K562 (cell line): ENCODE measurements around the gene ERVW-1. TPM values are rescaled to one million over a fixed set of nuclear protein-coding genes. Genes with fewer than 3 reads are reported as not detected.

Source experiments
- CBFB ChIP-seq: sonication (generic); formaldehyde crosslinking; IDR thresholded peaks from 2 replicates; pipeline ENCODE4 v1.4.0; 2020; ENCODE audit warnings: mild to moderate bottlenecking, missing genetic modification reagents
- GABPB2 ChIP-seq: fragments of 250-450 bp; sonication (Bioruptor Pico); conservative IDR thresholded peaks from 2 replicates; pipeline ENCODE4 v1.5.1; 2021; ENCODE audit warnings: mild to moderate bottlenecking
- HMBOX1 ChIP-seq: sonication (generic); IDR thresholded peaks from 2 replicates; pipeline ENCODE4 v1.6.1; 2016
- POLR2AphosphoS2 ChIP-seq: IDR thresholded peaks from 2 replicates; pipeline ENCODE4 v1.6.1; 2012; ENCODE audit warnings: low read length, improper control_type of control experiment
- TCF7 ChIP-seq: sonication (generic); IDR thresholded peaks from 2 replicates; pipeline ENCODE4 v1.6.1; 2016; ENCODE audit warnings: antibody characterized with exemption, borderline replicate concordance
- VEZF1 ChIP-seq: fragments of 200-800 bp; sonication (Bioruptor generic); IDR thresholded peaks from 2 replicates; pipeline ENCODE4 v1.6.1; 2017; ENCODE audit warnings: missing genetic modification characterization, missing compliant biosample characterization
- ZMIZ1 ChIP-seq, 2 experiments: fragments of 150-350 bp in 1 of 2; IDR thresholded peaks; 2 replicates each; pipeline ENCODE4 v1.6.1; 2012 to 2016; ENCODE audit warnings: low read depth in 2 of 2, low read length in 2 of 2, mild to moderate bottlenecking in 1 of 2, moderate library complexity in 1 of 2
- ZNF124 ChIP-seq: sonication (generic); formaldehyde crosslinking; IDR thresholded peaks from 2 replicates; pipeline ENCODE4 v1.8.1; 2022; ENCODE audit warnings: missing genetic modification reagents
- polyA plus RNA-seq, 8 experiments: library from polyadenylated mRNA; depleted of rRNA in 4 of 8; stranded (reverse) in 5 of 8; unstranded in 3 of 8; fragments of >200 nt; fragmentation: Nextera tagmentation in 2 of 8; fragmentation: Illumina TruSeq in 1 of 8; extraction: Ambion mirVana in 2 of 8; extraction: Trizol in 1 of 8; gene quantifications; 2 replicates each; pipeline versions ENCODE4 v1.2.1 to v1.2.3, GENCODE V29; 2011 to 2014; ENCODE audit warnings: inconsistent platforms in 1 of 8, missing spikeins in 1 of 8
- total RNA-seq, 7 experiments: library from RNA; depleted of rRNA in 6 of 7; stranded (reverse); fragments of >200 nt in 6 of 7; fragmentation: Illumina TruSeq in 2 of 7; extraction: Trizol in 2 of 7; gene quantifications; 2 replicates each; pipeline versions ENCODE4 v1.2.1 to v1.2.3, GENCODE V29; 2011 to 2021; ENCODE audit warnings: low replicate concordance in 1 of 7

ERVW-1 gene
- total and polyA plus RNA-seq, 9 of the 15 experiments (the other 6 are each of a cell fraction or from before 2014, with no cell fraction given), result not detected

- TF ChIP-seq ZMIZ1 (IDR thresholded peaks at IDR 0.05; ENCODE audit: low read depth in 2 of 2, low read length in 2 of 2) (no peak), TCF7 (no peak), CBFB (CRISPR knock-in tag) (no peak), POLR2AphosphoS2 (no peak), VEZF1 (CRISPR knock-in tag) (no peak), GABPB2 (CRISPR knock-in tag) (no peak), ZNF124 (no peak), HMBOX1 (no peak)
Measured at GRCh38 chr7:92464515-92464914, 13.2 kb downstream of the ERVW-1 start (continued).
